ENCODE data around the gene UPB1. TPM values are rescaled to one million over a fixed set of nuclear protein-coding genes. Genes with fewer than 3 reads are reported as not detected.

Gene UPB1
- total and polyA plus RNA-seq, 9 of the 15 experiments (the other 6 are each of a cell fraction or from before 2014, with no cell fraction given): 0.06 to 0.11 TPM; not detected in 7

GRCh38 chr22:24555165-24556039 lies 60.3 kb downstream of the UPB1 start, which contains the start of gene SNRPD3 (continued):
- TF ChIP-seq RBBP5 (IDR thresholded peaks at IDR 0.05; ENCODE audit: borderline replicate concordance, insufficient read depth, low read length, poor library complexity, severe bottlenecking) (peak; percentile 80), TCF3 (CRISPR knock-in tag; IDR thresholded peaks at IDR 0.05) (no peak), THAP7 (CRISPR knock-in tag; IDR thresholded peaks at IDR 0.05) (peak; percentile 90), NEUROD1 (IDR thresholded peaks at IDR 0.05; ENCODE audit: borderline replicate concordance, low read depth, low read length, partially characterized antibody) (peak; percentile 73), RFX7 (CRISPR knock-in tag; IDR thresholded peaks at IDR 0.05) (no peak), HBP1 (CRISPR knock-in tag; IDR thresholded peaks at IDR 0.05) (0 out of 2 replicates have a peak, but pooled peaks have one; percentile 24), CBX2 (IDR thresholded peaks at IDR 0.05; ENCODE audit: insufficient read depth, low read length, poor library complexity, severe bottlenecking) (no peak), PYGO2 (tag; IDR thresholded peaks at IDR 0.05) (0 out of 2 replicates have a peak, but pooled peaks have one; percentile 12), BCL6 (CRISPR knock-in tag; IDR thresholded peaks at IDR 0.05) (no peak), AFF1 (IDR thresholded peaks at IDR 0.05; ENCODE audit: low read depth in 1 of 2, partially characterized antibody in 2 of 2) (peak; percentile 57 to 93), JUND (IDR thresholded peaks at IDR 0.05; ENCODE audit: borderline replicate concordance, low read depth, low read length) (peak; percentile 62), JUND (tag; IDR thresholded peaks at IDR 0.05; ENCODE audit: borderline replicate concordance, low read depth, low read length) (no peak; the same call in 2 of the 3 replicates), CBX5 (IDR thresholded peaks at IDR 0.05; ENCODE audit: borderline replicate concordance, low read depth) (no peak), NR3C1 (CRISPR knock-in tag; IDR thresholded peaks at IDR 0.05) (no peak), ID3 (CRISPR knock-in tag; IDR thresholded peaks at IDR 0.05) (no peak), ID3 (tag; IDR thresholded peaks at IDR 0.05) (peak; percentile 84), THRB (CRISPR knock-in tag; conservative IDR thresholded peaks at IDR 0.05) (no peak), ZNF717 (CRISPR knock-in tag; IDR thresholded peaks at IDR 0.05) (no peak), ERF (CRISPR knock-in tag; IDR thresholded peaks at IDR 0.05) (no peak)

Data from K562 (cell line).